Stomach (tissue), 4 donors: Measurements from ENCODE around the gene UBE2G1.

Source experiments
- EP300 ChIP-seq: sonication (generic); formaldehyde crosslinking; IDR thresholded peaks from one replicate; pipeline ENCODE4 v1.6.1; 2017; ENCODE audit warnings: antibody characterized with exemption
- POLR2A ChIP-seq, 4 donors: fragments of 450-650 bp; IDR thresholded peaks; one replicate each; pipeline ENCODE4 v1.6.1; 2016; ENCODE audit warnings: antibody characterized with exemption in 4 of 4, control low read depth in 2 of 4, mild to moderate bottlenecking in 1 of 4, moderate library complexity in 1 of 4
- POLR2AphosphoS5 ChIP-seq, 3 donors: sonication (generic); formaldehyde crosslinking; IDR thresholded peaks; one replicate each; pipeline ENCODE4 v1.6.1; 2016; ENCODE audit warnings: antibody characterized with exemption in 3 of 3
- TF ChIP-seq, protein P1 (sequence below), 7 experiments: fragments of 450-650 bp in 4 of 7; fragments of 200-600 bp in 3 of 7; sonication (generic) in 3 of 7; IDR thresholded peaks; one replicate each; pipeline ENCODE4 v1.5.1; 2016 to 2019; ENCODE audit warnings: antibody characterized with exemption in 7 of 7, control low read depth in 2 of 7, mild to moderate bottlenecking in 1 of 7

DNA sequence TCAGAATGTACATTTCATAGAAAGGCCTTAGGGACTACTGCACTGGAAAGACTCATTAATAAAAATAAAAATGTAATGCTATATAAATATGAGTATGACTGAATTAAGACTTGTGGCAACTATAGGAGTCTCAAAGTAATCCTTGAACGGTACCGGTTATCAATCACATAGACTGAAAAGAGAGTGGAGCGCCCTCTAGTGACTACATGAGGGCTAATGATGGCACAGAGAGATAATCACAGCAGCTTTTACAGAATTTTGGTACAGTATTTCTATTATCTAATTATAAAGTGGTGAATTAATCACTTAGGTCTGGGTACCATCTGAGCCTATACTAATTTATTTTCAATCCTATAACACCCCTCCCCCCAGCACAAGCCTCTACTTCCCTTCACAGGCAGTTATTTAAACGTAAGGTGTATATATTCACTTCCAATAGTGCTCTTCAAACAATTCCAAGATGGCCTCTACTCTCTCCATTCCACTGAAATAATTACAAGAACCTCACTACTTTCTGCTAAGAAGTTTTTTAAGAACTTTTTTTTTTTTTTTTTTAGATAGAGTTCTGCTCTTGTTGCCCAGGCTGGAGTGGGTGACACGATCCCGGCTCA is 62.0 kb downstream of the UBE2G1 start:
- no peak for TF ChIP-seq POLR2A (IDR thresholded peaks at IDR 0.05)
- TF ChIP-seq, protein P1, sequence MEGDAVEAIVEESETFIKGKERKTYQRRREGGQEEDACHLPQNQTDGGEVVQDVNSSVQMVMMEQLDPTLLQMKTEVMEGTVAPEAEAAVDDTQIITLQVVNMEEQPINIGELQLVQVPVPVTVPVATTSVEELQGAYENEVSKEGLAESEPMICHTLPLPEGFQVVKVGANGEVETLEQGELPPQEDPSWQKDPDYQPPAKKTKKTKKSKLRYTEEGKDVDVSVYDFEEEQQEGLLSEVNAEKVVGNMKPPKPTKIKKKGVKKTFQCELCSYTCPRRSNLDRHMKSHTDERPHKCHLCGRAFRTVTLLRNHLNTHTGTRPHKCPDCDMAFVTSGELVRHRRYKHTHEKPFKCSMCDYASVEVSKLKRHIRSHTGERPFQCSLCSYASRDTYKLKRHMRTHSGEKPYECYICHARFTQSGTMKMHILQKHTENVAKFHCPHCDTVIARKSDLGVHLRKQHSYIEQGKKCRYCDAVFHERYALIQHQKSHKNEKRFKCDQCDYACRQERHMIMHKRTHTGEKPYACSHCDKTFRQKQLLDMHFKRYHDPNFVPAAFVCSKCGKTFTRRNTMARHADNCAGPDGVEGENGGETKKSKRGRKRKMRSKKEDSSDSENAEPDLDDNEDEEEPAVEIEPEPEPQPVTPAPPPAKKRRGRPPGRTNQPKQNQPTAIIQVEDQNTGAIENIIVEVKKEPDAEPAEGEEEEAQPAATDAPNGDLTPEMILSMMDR (IDR thresholded peaks at IDR 0.05) = peak in 5 of 7 experiments; percentile 37 to 68 (median 60)
- TF ChIP-seq POLR2AphosphoS5 (IDR thresholded peaks at IDR 0.05) = no peak
- TF ChIP-seq EP300 = no peak
